HG03196 (cell line): ENCODE results near the gene ACOT4.
"Not testable (repeated sequence)": the region's sequence is repeated elsewhere in the genome, so short reads cannot be mapped to it uniquely, and the experiment has no call there.

Experiments used
- ATAC-seq: cut with Tn5 transposase; IDR thresholded peaks from one replicate; pipeline ENCODE4 v1.9.1; 2021; ENCODE audit not compliant: unreplicated experiment

The ACOT4 gene

DNA sequence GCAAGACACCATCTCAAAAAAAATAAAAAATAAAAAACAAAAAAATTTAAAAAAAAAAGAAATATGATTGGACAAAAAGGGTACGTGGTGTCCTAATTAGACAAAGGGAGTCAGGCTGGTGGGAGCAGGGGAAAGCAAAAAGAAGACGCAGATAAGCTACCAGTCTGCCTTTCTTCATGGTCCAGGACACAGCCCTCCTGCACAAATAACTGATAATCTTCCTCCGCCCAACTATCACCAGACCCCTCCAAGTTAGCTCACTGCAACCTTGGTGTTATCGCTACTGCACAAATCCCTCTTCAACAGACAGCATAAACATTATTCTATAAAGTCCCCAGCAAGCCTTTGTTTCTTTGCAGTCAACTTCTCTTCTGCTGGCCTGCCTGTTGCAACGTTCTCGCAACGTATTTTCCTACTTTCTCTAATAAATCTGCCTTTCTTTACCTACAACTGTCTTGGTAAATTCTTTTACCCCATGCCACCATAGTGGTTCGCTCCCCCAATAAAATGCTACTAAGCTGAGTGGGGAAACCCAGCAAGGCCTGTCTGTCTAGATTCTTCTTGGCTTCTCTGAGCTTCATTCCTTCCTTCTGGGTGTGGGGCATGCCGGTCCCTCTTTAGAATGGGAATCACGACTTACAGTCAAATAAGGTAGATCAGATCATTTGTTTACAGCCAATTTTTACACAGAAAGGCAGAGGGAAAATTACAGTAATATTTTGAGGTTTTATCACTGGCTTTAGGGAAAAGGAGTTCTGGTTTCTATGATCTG lies 38.5 kb downstream of the ACOT4 start:
- ATAC-seq: no peak

DNA sequence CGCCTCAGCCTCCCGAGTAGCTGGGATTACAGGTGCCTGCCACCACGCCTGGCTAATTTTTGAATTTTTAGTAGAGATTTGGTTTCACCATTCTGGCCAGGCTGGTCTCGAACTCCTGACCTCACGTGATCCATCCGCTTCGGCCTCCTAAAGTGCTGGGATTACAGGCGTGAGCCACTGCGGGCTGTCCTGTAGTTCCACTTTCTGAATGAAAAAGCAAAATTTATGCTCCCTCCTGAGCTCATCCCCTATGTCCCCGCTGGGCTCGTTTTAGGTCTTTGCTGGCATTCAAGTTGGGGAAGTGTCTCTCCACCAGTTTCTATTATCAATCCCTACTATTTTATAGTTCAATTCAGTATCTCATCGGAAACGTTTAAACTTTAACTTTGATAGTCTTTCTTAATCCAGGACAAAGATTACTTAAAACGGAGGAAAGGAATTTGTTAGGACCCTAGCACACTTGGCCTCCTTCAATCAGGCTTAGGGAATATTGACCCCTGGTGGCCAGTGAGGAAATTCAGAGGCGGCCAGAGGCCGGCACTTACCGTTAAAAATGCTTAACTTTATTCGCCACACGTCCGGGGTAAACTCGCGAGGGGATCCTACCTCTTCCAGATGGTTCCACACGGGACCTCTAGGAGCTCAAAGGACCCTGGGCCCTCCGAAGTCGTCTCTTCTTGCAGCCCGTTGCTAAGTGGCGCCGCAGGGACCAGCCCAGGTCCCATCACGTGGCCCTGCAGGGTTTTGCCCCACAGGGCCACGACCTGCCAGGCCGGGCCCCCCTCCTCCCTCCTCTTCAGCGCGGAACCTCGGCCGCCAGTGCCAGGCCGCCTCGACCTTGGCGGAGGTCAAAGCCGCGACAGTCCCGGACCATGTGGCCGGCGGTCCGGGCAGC lies 41.7 kb downstream of the ACOT4 start:
- ATAC-seq: peak; percentile 56

DNA sequence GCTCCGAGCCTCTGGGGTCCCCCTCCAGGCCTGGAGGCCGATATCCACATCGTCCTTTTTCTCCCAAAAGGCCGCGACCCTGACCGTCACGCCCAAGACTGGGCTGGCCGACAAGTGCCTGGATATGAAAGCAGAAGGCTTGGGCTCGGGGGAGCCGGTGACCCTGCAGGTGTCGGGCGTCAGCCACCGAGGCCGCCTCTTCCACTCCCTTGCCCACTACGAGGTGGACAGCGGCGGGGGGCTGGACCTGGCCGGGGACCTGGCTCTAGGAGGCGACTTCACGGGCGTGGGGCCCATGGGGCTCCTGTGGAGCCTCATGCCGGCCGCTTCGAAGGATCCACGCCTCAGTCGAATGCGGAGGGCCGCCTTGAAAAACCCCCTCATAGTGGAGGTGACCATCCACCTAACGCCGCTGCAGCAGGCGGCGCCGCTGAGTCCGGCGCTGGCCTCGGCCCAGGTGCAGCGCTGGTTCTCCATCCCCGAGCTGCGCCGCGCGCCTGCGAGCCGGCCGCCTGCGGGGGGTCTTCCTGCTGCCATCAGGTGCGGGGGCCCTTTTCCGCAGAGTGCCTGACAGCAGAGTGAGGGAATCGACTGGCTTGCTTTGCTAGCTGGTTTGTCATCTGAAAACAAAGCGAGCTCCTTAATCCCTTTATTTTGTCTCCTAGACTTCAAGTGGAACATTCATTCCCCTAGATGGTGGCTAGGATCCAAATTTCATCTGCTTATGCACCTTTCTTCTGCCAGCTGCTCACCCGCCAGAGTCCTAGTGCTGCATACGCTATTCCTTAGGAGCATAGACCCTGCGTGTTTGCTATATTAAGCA lies 42.5 kb downstream of the ACOT4 start:
- ATAC-seq: peak; percentile 16

DNA sequence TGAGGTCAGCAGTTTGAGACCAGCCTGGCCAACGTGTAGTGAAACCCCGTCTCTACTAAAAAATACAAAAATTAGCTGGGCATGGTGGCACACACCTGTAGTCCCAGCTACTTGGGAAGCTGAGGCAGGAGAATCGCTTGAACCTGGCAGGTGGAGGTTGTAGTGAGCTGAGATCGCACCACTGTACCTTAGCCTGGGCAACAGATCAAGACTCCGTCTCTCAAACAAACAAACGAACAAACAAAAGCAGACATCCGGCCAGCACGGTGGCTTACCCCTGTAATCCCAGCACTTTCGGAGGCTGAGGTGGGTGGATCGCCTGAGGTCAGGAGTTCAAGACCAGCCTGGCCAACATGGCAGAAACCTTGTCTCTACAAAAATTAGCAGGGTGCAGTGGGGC lies 44.7 kb downstream of the ACOT4 start:
- ATAC-seq: not testable (repeated sequence)

DNA sequence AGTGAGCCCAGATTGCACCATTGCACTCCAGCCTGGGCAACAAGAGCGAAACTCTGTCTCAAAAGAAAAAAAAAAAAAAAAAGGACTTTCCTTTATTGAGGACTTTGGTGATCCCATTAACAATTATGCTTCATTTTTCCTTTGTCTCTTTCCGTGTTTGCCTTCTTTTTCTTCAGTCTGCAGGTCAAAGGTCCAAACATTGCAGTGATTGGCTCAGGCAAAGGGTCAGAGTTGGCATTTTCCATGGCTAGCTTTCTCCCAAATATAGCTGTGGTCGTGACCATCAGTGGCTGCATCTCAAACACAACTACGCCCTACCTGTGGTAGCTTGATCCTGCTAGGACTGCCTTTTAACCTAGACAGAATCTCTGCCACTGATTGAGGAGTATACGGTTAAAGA lies 46.2 kb downstream of the ACOT4 start:
- no peak for ATAC-seq

DNA sequence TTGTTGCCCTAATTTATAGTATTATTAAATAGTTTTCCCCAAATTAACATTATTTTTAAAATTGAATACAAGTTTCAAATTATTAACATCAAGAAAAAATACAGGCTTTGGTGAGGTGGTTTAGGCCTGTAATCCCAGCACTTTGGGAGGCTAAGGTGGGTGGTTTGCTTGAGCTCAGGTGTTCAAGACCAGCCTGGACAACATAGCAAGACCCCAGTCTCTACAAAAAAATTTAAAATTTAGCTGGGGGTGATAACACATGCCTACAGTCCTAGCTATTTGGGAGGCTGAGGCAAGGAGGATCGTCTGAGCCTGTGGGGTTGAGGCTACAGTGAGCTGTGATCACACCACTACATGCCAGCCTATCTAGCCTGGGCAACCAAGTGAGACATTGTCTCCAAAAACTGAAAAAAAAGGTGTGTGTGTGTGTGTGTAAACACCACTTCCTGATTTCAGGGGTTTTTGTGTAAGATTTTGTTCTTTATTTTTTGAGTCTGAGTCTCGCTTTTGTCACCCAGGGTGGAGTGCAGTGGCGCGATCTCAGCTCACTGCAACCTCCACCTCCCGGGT lies 49.2 kb downstream of the ACOT4 start:
- no peak for ATAC-seq

DNA sequence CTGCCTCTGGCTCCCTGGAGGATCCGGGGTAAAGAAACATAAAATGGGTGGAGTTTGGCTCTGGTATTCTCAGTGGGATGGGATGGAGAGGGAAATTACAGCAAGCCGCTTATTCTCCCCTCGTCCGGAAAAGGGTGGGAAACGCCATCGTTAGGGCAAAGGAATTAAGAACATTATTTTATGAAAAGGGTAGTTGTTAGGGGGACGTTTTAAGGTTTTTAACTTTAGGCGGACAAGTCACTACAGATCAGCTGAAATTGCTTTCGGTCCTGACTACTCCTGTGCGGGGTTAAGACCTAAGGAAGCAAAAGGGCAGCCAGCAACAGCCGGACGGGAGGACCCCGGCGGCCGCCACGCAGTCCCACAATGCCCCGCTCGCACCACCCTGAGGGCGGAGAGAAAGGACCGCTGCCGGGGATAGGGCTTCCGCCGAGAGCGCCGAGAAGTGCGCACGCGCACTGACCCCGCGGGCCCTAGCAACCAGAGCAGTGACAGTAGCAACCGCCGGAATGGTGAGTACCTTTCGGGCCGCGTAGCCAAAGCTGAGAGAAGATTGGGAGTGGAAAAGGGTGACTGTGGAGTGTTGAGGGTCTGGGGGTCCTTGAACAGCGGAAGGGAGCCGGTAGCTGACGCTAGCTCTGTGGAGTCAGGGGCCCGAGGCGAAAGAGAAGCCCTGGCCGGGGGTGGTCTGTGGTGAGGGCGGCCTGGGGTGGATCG lies 53.0 kb downstream of the ACOT4 start, which contains the start of gene DNAL1:
DNAL1 (plus strand) TSS at position 456 of the 717 bp plus-strand sequence; CDS start at position 510, 54 bp downstream.
- peak; percentile 98 for ATAC-seq

DNA sequence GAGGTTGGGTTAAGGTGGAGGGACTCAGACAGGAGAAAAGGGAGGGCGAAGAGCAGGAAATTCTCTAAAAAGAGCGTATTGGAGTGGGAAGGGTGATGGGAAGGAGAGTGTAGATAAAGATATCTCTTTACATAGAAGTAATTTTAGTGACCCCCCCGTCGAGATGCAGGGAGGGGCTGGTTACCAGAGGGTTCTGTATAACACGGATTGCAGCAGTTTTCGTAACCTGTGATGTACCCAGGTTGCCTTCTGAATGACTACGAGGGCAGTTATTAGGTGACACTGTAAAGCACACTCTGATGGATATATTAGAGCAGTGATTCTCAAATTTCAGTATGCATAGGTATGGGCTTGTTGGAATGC lies 53.6 kb downstream of the ACOT4 start:
- peak; percentile 3 for ATAC-seq
